Left ventricle myocardium inferior (tissue), 1 donor: ENCODE measurements around the gene ESR2. TPM values are rescaled to one million over a fixed set of nuclear protein-coding genes. Genes with fewer than 3 reads are reported as not detected.

ENCODE experiments used
- DNase-seq: peaks from one replicate; pipeline ENCODE4 v3.0.0-alpha.2; 2020
- H3K27ac ChIP-seq: fragments of 200-600 bp; replicated peaks from 2 replicates; pipeline ENCODE4 v1.8.0; 2021
- H3K27me3 ChIP-seq: fragments of 200-600 bp; 2 replicates; pipeline ENCODE4 v1.8.0; 2021; ENCODE audit warnings: low read depth
- H3K36me3 ChIP-seq: fragments of 200-600 bp; 2 replicates; pipeline ENCODE4 v1.8.0; 2021
- H3K4me1 ChIP-seq: fragments of 200-600 bp; 2 replicates; pipeline ENCODE4 v1.8.0; 2021
- H3K4me3 ChIP-seq: fragments of 200-600 bp; 2 replicates; pipeline ENCODE4 v1.8.0; 2021; ENCODE audit warnings: mild to moderate bottlenecking, moderate library complexity
- H3K9me3 ChIP-seq: fragments of 200-600 bp; replicated peaks from 2 replicates; pipeline ENCODE4 v1.8.0; 2021
- CTCF ChIP-seq: fragments of 200-600 bp; IDR thresholded peaks from 2 replicates; pipeline ENCODE4 v1.8.0; 2021; ENCODE audit warnings: antibody characterized with exemption, mild to moderate bottlenecking, borderline replicate concordance
- intact Hi-C: fragments of 100-400 bp; cut with micrococcal nuclease; formaldehyde crosslinking; loops from one replicate; pipeline ENCODE4 v1.11.0; 2022
- total RNA-seq: library from RNA; stranded (reverse); fragmentation: NEBNext Ultra II Directional; extraction: Animal tissue kit (Norgen Biotek cat#: 25700); gene quantifications from one replicate; pipeline ENCODE4 v1.2.1, GENCODE V29; 2021
- donor health status: DM: no; HTN: yes; CAD: no; lungs with severe emphysema.

The ESR2 gene
- total RNA-seq, 1 donor from 2014 or later = 1.0 TPM

- Histone ChIP-seq H3K9me3 (no peaks in the 10 kb centered on the region), H3K4me3 (peak overlapping the region; percentile 47), H3K27me3 (no peaks in the 10 kb centered on the region), H3K4me1 (peaks cover 69% of the 10 kb centered on the region), H3K36me3 (peaks cover 58% of the 10 kb centered on the region), H3K27ac (peak overlapping the region; percentile 78)
- DNase-seq = no peak
- intact Hi-C loops = no loop called here
- no peak for TF ChIP-seq CTCF
These were observed 84.0 kb downstream of the ESR2 start for GRCh38 chr14:64210216-64210615.

GRCh38 chr14:64209444-64210131, 84.6 kb downstream of the ESR2 start:
- intact Hi-C loops = no loop called here
- no peaks in the 10 kb centered on the region for H3K9me3 ChIP-seq
- no peaks in the 10 kb centered on the region for H3K27me3 ChIP-seq
- peak overlapping the region; percentile 78 for H3K27ac ChIP-seq
- H3K4me3 ChIP-seq = peak overlapping the region; percentile 47
- H3K36me3 ChIP-seq = peaks cover 53% of the 10 kb centered on the region
- TF ChIP-seq CTCF = no peak
- peak; percentile 64 for DNase-seq
- peaks cover 62% of the 10 kb centered on the region for H3K4me1 ChIP-seq

- Histone ChIP-seq H3K9me3 (no peaks in the 10 kb centered on the region), H3K27ac (peak overlapping the region; percentile 78), H3K36me3 (peaks cover 47% of the 10 kb centered on the region), H3K4me3 (peak overlapping the region; percentile 47), H3K27me3 (no peaks in the 10 kb centered on the region), H3K4me1 (peaks cover 56% of the 10 kb centered on the region)
- TF ChIP-seq CTCF = no peak
- intact Hi-C loops = no loop called here
- no peak for DNase-seq
These were observed 85.2 kb downstream of the ESR2 start for GRCh38 chr14:64208981-64209380.

GRCh38 chr14:64208261-64208660, 85.9 kb downstream of the ESR2 start:
- Histone ChIP-seq H3K4me3 (no peak overlapping the region), H3K27ac (no peak overlapping the region), H3K9me3 (no peaks in the 10 kb centered on the region), H3K4me1 (peaks cover 54% of the 10 kb centered on the region), H3K27me3 (no peaks in the 10 kb centered on the region), H3K36me3 (peaks cover 46% of the 10 kb centered on the region)
- TF ChIP-seq CTCF = no peak
- no peak for DNase-seq
- intact Hi-C loops = no loop called here

GRCh38 chr14:64203366-64204006, 90.7 kb downstream of the ESR2 start:
- intact Hi-C loops = no loop called here
- Histone ChIP-seq H3K9me3 (no peaks in the 10 kb centered on the region), H3K4me3 (no peak overlapping the region), H3K27ac (peak overlapping the region; percentile 87), H3K27me3 (no peaks in the 10 kb centered on the region), H3K36me3 (peaks cover under 1% of the 10 kb centered on the region), H3K4me1 (peaks cover 61% of the 10 kb centered on the region)
- DNase-seq = no peak
- no peak for TF ChIP-seq CTCF
